WTC11 (cell line): ENCODE data around the gene ALG14. TPM values are rescaled to one million over a fixed set of nuclear protein-coding genes. Genes with fewer than 3 reads are reported as not detected.

ENCODE experiments used
- ATAC-seq: fragments of 200-7000 bp; cut with Tn5 transposase; 2 replicates; pipeline ENCODE4 v1.10.0; 2021; ENCODE audit warnings: mild to moderate bottlenecking, moderate library complexity
- CTCF ChIA-PET: fragments of 300-600 bp; sonication (Branson Sonifier 250); formaldehyde crosslinking; loops from one replicate; lab custom pipeline; 2021; ENCODE audit warnings: antibody characterized with exemption; lab: Charles Lee
- POLR2A ChIA-PET: fragments of 350-600 bp; sonication (Branson Sonifier 250); formaldehyde crosslinking; loops from one replicate; lab custom pipeline; 2021; ENCODE audit warnings: antibody characterized with exemption; lab: Charles Lee
- DNase-seq: peaks from one replicate; pipeline ENCODE4 v3.0.0; 2021; ENCODE audit warnings: low spot score
- H3K27ac Mint-ChIP-seq: 2 replicates; pipeline ENCODE4 v1.8.0; 2021; ENCODE audit warnings: mixed read lengths
- H3K27me3 Mint-ChIP-seq: 2 replicates; pipeline ENCODE4 v1.8.0; 2021; ENCODE audit warnings: low read depth, mild to moderate bottlenecking, moderate library complexity, mixed read lengths
- H3K36me3 Mint-ChIP-seq: 2 replicates; pipeline ENCODE4 v1.8.0; 2021; ENCODE audit warnings: mixed read lengths
- H3K4me1 Mint-ChIP-seq: 2 replicates; pipeline ENCODE4 v1.8.0; 2022; ENCODE audit warnings: mixed read lengths
- H3K4me3 Mint-ChIP-seq: 2 replicates; pipeline ENCODE4 v1.8.0; 2021; ENCODE audit warnings: mild to moderate bottlenecking, moderate library complexity, mixed read lengths
- H3K9me3 Mint-ChIP-seq: 2 replicates; pipeline ENCODE4 v1.8.0; 2021; ENCODE audit warnings: mixed read lengths
- FOXP1 ChIP-seq: sonication (generic); formaldehyde crosslinking; IDR thresholded peaks from 2 replicates; pipeline ENCODE4 v1.8.0; 2022; ENCODE audit warnings: missing genetic modification reagents, mild to moderate bottlenecking, moderate library complexity, borderline replicate concordance
- HMGA2 ChIP-seq: fragments of 250-450 bp; sonication (Bioruptor Pico); IDR thresholded peaks from 2 replicates; pipeline ENCODE4 v1.4.0; 2021; ENCODE audit warnings: mild to moderate bottlenecking, moderate library complexity
- NFYB ChIP-seq: sonication (generic); formaldehyde crosslinking; conservative IDR thresholded peaks from 2 replicates; pipeline ENCODE4 v1.8.0; 2022; ENCODE audit warnings: low read depth, missing genetic modification reagents
- SMAD3 ChIP-seq: sonication (generic); formaldehyde crosslinking; IDR thresholded peaks from 2 replicates; pipeline ENCODE4 v1.8.0; 2022; ENCODE audit warnings: missing genetic modification reagents, mild to moderate bottlenecking, borderline replicate concordance
- SOX15 ChIP-seq: fragments of 250-450 bp; sonication (Bioruptor Pico); IDR thresholded peaks from 2 replicates; pipeline ENCODE4 v1.9.0; 2021; ENCODE audit warnings: mild to moderate bottlenecking
- total RNA-seq: library from RNA; stranded (reverse); gene quantifications from 3 replicates; pipeline ENCODE4 v1.2.3, GENCODE V29; 2021
- TF ChIP-seq, protein P1 (sequence below): sonication (generic); formaldehyde crosslinking; IDR thresholded peaks from 2 replicates; pipeline ENCODE4 v1.8.0; 2023; ENCODE audit warnings: mild to moderate bottlenecking, missing genetic modification reagents
- TF ChIP-seq, protein P2 (sequence below): sonication (generic); formaldehyde crosslinking; IDR thresholded peaks from 2 replicates; pipeline ENCODE4 v1.8.1; 2022; ENCODE audit warnings: low read depth, missing genetic modification reagents, borderline replicate concordance
- TF ChIP-seq, protein P3 (sequence below): sonication (generic); formaldehyde crosslinking; IDR thresholded peaks from 2 replicates; pipeline ENCODE4 v1.8.0; 2023; ENCODE audit warnings: missing genetic modification reagents
- TF ChIP-seq, protein P4 (sequence below): fragments of 200-600 bp; IDR thresholded peaks from 2 replicates; pipeline ENCODE4 v1.8.0; 2022; ENCODE audit warnings: antibody characterized with exemption
- TF ChIP-seq, protein P5 (sequence below): sonication (generic); formaldehyde crosslinking; IDR thresholded peaks from 2 replicates; pipeline ENCODE4 v1.8.0; 2022; ENCODE audit warnings: missing genetic modification reagents
- TF ChIP-seq, protein P6 (sequence below): fragments of 250-450 bp; sonication (Bioruptor Pico); IDR thresholded peaks from 2 replicates; pipeline ENCODE4 v2.1.2; 2022; ENCODE audit warnings: mild to moderate bottlenecking, moderate library complexity
- TF ChIP-seq, protein P7 (sequence below): fragments of 250-450 bp; sonication (Bioruptor Pico); IDR thresholded peaks from 2 replicates; pipeline ENCODE4 v1.9.0; 2021; ENCODE audit warnings: mild to moderate bottlenecking, borderline replicate concordance

The ALG14 gene
- total RNA-seq, 1 experiment from 2014 or later: 2.3 TPM

DNA sequence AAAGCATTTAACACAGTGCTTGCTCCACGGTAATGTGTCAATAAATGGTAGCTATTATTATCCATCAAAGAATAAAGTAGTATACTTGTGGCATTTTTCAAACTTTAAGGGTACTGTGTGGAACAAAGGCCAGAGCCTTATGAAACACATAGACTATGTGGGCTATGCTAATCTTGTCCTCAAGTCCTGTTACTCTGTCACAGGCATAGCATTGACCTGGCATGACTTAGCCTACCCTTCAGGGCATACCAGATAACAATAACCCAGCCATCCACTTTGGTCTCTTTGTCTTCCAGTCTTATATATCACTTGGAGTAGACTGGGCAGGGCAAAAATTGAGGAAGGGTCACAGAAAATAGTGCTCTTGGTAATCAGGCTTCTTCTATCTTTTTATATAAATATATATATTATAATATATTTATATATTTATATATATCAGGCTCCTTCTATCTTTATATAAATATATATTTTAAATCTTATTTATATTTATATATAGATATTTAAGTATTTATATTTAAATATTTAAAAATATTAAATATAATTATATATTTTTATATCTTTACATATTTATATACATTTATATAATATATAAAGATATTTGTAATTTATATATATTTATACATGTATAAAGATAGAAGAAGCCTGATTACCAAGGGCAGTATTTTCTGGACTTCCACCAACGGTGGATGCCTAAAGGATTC is 79.7 kb downstream of the ALG14 start:
- Mint-ChIP-seq H3K27ac (no peak overlapping the region), H3K9me3 (no peaks in the 10 kb centered on the region), H3K4me3 (no peak overlapping the region), H3K27me3 (no peaks in the 10 kb centered on the region), H3K4me1 (no peaks in the 10 kb centered on the region), H3K36me3 (no peaks in the 10 kb centered on the region)
- no peak for DNase-seq
- ChIA-PET POLR2A (no interaction called here), CTCF (interaction anchor here (2.5 kb wide), 1 partner anchor 139 kb away, joined by 9 read pairs; no protein-coding TSS in a partner anchor)
- no peak for ATAC-seq
- TF ChIP-seq HMGA2 (CRISPR knock-in tag): peak; percentile 94; the same call in 1 of the 2 replicates
- TF ChIP-seq, protein P1, sequence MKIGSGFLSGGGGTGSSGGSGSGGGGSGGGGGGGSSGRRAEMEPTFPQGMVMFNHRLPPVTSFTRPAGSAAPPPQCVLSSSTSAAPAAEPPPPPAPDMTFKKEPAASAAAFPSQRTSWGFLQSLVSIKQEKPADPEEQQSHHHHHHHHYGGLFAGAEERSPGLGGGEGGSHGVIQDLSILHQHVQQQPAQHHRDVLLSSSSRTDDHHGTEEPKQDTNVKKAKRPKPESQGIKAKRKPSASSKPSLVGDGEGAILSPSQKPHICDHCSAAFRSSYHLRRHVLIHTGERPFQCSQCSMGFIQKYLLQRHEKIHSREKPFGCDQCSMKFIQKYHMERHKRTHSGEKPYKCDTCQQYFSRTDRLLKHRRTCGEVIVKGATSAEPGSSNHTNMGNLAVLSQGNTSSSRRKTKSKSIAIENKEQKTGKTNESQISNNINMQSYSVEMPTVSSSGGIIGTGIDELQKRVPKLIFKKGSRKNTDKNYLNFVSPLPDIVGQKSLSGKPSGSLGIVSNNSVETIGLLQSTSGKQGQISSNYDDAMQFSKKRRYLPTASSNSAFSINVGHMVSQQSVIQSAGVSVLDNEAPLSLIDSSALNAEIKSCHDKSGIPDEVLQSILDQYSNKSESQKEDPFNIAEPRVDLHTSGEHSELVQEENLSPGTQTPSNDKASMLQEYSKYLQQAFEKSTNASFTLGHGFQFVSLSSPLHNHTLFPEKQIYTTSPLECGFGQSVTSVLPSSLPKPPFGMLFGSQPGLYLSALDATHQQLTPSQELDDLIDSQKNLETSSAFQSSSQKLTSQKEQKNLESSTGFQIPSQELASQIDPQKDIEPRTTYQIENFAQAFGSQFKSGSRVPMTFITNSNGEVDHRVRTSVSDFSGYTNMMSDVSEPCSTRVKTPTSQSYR: no peak

DNA sequence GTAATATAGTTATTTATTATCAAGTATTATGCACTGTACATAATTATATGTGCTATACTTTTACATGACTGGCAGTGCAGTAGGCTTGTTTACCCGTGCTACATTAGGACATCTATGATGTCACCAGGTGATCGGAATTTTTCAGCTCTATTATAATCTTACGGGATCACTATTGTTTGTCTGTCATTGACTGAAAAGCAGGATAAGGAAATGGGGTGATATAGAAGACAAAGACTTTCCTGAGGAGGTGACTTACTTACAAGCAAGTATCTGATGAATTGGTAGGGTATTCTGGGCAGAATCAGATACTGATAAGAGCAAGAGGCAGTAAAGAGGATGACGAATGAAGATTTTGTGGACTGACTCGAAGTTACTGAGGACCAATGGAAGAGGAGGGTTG is 80.6 kb downstream of the ALG14 start:
- Mint-ChIP-seq H3K4me1 (no peaks in the 10 kb centered on the region), H3K27me3 (no peaks in the 10 kb centered on the region), H3K9me3 (no peaks in the 10 kb centered on the region), H3K4me3 (no peak overlapping the region), H3K36me3 (no peaks in the 10 kb centered on the region), H3K27ac (no peak overlapping the region)
- ATAC-seq (no peak), DNase-seq (no peak)
- CTCF ChIA-PET: no interaction called here
- POLR2A ChIA-PET: no interaction called here
- TF ChIP-seq, protein P2, sequence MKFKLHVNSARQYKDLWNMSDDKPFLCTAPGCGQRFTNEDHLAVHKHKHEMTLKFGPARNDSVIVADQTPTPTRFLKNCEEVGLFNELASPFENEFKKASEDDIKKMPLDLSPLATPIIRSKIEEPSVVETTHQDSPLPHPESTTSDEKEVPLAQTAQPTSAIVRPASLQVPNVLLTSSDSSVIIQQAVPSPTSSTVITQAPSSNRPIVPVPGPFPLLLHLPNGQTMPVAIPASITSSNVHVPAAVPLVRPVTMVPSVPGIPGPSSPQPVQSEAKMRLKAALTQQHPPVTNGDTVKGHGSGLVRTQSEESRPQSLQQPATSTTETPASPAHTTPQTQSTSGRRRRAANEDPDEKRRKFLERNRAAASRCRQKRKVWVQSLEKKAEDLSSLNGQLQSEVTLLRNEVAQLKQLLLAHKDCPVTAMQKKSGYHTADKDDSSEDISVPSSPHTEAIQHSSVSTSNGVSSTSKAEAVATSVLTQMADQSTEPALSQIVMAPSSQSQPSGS (CRISPR knock-in tag): no peak
- TF ChIP-seq, protein P3, sequence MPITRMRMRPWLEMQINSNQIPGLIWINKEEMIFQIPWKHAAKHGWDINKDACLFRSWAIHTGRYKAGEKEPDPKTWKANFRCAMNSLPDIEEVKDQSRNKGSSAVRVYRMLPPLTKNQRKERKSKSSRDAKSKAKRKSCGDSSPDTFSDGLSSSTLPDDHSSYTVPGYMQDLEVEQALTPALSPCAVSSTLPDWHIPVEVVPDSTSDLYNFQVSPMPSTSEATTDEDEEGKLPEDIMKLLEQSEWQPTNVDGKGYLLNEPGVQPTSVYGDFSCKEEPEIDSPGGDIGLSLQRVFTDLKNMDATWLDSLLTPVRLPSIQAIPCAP (CRISPR knock-in tag): no peak
- no peak for TF ChIP-seq FOXP1 (CRISPR knock-in tag)
- TF ChIP-seq, protein P4, sequence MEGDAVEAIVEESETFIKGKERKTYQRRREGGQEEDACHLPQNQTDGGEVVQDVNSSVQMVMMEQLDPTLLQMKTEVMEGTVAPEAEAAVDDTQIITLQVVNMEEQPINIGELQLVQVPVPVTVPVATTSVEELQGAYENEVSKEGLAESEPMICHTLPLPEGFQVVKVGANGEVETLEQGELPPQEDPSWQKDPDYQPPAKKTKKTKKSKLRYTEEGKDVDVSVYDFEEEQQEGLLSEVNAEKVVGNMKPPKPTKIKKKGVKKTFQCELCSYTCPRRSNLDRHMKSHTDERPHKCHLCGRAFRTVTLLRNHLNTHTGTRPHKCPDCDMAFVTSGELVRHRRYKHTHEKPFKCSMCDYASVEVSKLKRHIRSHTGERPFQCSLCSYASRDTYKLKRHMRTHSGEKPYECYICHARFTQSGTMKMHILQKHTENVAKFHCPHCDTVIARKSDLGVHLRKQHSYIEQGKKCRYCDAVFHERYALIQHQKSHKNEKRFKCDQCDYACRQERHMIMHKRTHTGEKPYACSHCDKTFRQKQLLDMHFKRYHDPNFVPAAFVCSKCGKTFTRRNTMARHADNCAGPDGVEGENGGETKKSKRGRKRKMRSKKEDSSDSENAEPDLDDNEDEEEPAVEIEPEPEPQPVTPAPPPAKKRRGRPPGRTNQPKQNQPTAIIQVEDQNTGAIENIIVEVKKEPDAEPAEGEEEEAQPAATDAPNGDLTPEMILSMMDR: no peak
- TF ChIP-seq NFYB (CRISPR knock-in tag): no peak
- TF ChIP-seq, protein P5, sequence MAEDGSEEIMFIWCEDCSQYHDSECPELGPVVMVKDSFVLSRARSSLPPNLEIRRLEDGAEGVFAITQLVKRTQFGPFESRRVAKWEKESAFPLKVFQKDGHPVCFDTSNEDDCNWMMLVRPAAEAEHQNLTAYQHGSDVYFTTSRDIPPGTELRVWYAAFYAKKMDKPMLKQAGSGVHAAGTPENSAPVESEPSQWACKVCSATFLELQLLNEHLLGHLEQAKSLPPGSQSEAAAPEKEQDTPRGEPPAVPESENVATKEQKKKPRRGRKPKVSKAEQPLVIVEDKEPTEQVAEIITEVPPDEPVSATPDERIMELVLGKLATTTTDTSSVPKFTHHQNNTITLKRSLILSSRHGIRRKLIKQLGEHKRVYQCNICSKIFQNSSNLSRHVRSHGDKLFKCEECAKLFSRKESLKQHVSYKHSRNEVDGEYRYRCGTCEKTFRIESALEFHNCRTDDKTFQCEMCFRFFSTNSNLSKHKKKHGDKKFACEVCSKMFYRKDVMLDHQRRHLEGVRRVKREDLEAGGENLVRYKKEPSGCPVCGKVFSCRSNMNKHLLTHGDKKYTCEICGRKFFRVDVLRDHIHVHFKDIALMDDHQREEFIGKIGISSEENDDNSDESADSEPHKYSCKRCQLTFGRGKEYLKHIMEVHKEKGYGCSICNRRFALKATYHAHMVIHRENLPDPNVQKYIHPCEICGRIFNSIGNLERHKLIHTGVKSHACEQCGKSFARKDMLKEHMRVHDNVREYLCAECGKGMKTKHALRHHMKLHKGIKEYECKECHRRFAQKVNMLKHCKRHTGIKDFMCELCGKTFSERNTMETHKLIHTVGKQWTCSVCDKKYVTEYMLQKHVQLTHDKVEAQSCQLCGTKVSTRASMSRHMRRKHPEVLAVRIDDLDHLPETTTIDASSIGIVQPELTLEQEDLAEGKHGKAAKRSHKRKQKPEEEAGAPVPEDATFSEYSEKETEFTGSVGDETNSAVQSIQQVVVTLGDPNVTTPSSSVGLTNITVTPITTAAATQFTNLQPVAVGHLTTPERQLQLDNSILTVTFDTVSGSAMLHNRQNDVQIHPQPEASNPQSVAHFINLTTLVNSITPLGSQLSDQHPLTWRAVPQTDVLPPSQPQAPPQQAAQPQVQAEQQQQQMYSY: no peak
- TF ChIP-seq, protein P6, sequence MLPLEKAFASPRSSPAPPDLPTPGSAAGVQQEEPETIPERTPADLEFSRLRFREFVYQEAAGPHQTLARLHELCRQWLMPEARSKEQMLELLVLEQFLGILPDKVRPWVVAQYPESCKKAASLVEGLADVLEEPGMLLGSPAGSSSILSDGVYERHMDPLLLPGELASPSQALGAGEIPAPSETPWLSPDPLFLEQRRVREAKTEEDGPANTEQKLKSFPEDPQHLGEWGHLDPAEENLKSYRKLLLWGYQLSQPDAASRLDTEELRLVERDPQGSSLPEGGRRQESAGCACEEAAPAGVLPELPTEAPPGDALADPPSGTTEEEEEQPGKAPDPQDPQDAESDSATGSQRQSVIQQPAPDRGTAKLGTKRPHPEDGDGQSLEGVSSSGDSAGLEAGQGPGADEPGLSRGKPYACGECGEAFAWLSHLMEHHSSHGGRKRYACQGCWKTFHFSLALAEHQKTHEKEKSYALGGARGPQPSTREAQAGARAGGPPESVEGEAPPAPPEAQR (CRISPR knock-in tag): no peak
- TF ChIP-seq SOX15 (CRISPR knock-in tag): no peak
- TF ChIP-seq, protein P1: no peak
- no peak for TF ChIP-seq SMAD3 (CRISPR knock-in tag)
- TF ChIP-seq, protein P7, sequence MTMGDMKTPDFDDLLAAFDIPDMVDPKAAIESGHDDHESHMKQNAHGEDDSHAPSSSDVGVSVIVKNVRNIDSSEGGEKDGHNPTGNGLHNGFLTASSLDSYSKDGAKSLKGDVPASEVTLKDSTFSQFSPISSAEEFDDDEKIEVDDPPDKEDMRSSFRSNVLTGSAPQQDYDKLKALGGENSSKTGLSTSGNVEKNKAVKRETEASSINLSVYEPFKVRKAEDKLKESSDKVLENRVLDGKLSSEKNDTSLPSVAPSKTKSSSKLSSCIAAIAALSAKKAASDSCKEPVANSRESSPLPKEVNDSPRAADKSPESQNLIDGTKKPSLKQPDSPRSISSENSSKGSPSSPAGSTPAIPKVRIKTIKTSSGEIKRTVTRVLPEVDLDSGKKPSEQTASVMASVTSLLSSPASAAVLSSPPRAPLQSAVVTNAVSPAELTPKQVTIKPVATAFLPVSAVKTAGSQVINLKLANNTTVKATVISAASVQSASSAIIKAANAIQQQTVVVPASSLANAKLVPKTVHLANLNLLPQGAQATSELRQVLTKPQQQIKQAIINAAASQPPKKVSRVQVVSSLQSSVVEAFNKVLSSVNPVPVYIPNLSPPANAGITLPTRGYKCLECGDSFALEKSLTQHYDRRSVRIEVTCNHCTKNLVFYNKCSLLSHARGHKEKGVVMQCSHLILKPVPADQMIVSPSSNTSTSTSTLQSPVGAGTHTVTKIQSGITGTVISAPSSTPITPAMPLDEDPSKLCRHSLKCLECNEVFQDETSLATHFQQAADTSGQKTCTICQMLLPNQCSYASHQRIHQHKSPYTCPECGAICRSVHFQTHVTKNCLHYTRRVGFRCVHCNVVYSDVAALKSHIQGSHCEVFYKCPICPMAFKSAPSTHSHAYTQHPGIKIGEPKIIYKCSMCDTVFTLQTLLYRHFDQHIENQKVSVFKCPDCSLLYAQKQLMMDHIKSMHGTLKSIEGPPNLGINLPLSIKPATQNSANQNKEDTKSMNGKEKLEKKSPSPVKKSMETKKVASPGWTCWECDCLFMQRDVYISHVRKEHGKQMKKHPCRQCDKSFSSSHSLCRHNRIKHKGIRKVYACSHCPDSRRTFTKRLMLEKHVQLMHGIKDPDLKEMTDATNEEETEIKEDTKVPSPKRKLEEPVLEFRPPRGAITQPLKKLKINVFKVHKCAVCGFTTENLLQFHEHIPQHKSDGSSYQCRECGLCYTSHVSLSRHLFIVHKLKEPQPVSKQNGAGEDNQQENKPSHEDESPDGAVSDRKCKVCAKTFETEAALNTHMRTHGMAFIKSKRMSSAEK (CRISPR knock-in tag): no peak
